Activated gamma-delta T cell (primary cell): ENCODE measurements around the gene TNFSF13.

Source experiments
- DNase-seq: peaks from one replicate; lab custom pipeline; 2025; lab: John Stamatoyannopoulos, UW
- total RNA-seq, 2 donors: gene quantifications; one replicate each; lab custom pipeline; 2026; lab: John Stamatoyannopoulos, UW

The TNFSF13 gene
- total RNA-seq: 0.22 to 0.82 reads per million in 2 donors

- DNase-seq: no peak
Measured at GRCh38 chr17:7558544-7559319, at the start of gene TNFSF13. TSS of gene TNFSF13 (plus strand) at chr17:7558750. CDS start at chr17:7559040, 290 bp downstream.

GRCh38 chr17:7508846-7509245 lies 49.7 kb upstream of the TNFSF13 start:
- DNase-seq: no peak

GRCh38 chr17:7509937-7510336 lies 48.6 kb upstream of the TNFSF13 start:
- DNase-seq: no peak

- DNase-seq: no peak
Measured at GRCh38 chr17:7511108-7511507, 47.4 kb upstream of the TNFSF13 start.

GRCh38 chr17:7512105-7512504 lies 46.4 kb upstream of the TNFSF13 start:
- no peak for DNase-seq

GRCh38 chr17:7512824-7513540 lies 45.6 kb upstream of the TNFSF13 start:
- DNase-seq: no peak

GRCh38 chr17:7513850-7514419 lies 44.6 kb upstream of the TNFSF13 start:
- no peak for DNase-seq

GRCh38 chr17:7515911-7516610 lies 42.5 kb upstream of the TNFSF13 start:
- DNase-seq: no peak

GRCh38 chr17:7523033-7523432 lies 35.5 kb upstream of the TNFSF13 start:
- no peak for DNase-seq

- no peak for DNase-seq
Measured at GRCh38 chr17:7528842-7529241, 29.7 kb upstream of the TNFSF13 start.

GRCh38 chr17:7530023-7530900 lies 28.3 kb upstream of the TNFSF13 start:
- DNase-seq: no peak

GRCh38 chr17:7538050-7538449 lies 20.5 kb upstream of the TNFSF13 start:
- DNase-seq: no peak

GRCh38 chr17:7538891-7539545 lies 19.5 kb upstream of the TNFSF13 start:
- no peak for DNase-seq

GRCh38 chr17:7541074-7541621 lies 17.4 kb upstream of the TNFSF13 start:
- no peak for DNase-seq

- DNase-seq: no peak
Measured at GRCh38 chr17:7544911-7545310, 13.6 kb upstream of the TNFSF13 start.

- peak; percentile 38 for DNase-seq
Measured at GRCh38 chr17:7548585-7549400, 9.8 kb upstream of the TNFSF13 start, which contains the start of gene TNFSF12. TSS of gene TNFSF12 (plus strand) at chr17:7549058. CDS start at chr17:7549154, 96 bp downstream.

GRCh38 chr17:7549401-7550055 lies 9.0 kb upstream of the TNFSF13 start:
- no peak for DNase-seq

- no peak for DNase-seq
Measured at GRCh38 chr17:7550344-7550743, 8.2 kb upstream of the TNFSF13 start.

GRCh38 chr17:7551396-7551795 lies 7.2 kb upstream of the TNFSF13 start:
- DNase-seq: no peak
